HG03342 (cell line): Measurements from ENCODE around the gene PDGFRA.
"Not testable (repeated sequence)": the region's sequence is repeated elsewhere in the genome, so short reads cannot be mapped to it uniquely, and the experiment has no call there.

ENCODE experiments used
- ATAC-seq: cut with Tn5 transposase; IDR thresholded peaks from one replicate; pipeline ENCODE4 v1.9.1; 2021; ENCODE audit warnings: mild to moderate bottlenecking, moderate library complexity; ENCODE audit not compliant: unreplicated experiment

Gene PDGFRA

GRCh38 chr4:54317690-54318089, 88.6 kb downstream of the PDGFRA start:
- no peak for ATAC-seq

- ATAC-seq: peak; percentile 35
Measured at GRCh38 chr4:54318904-54319303, 89.8 kb downstream of the PDGFRA start.

- no peak for ATAC-seq
Measured at GRCh38 chr4:54320826-54321685, 92.0 kb downstream of the PDGFRA start.

- peak; percentile 87 for ATAC-seq
Measured at GRCh38 chr4:54322818-54323417, 93.8 kb downstream of the PDGFRA start.

- no peak for ATAC-seq
Measured at GRCh38 chr4:54330896-54331295, 101.8 kb downstream of the PDGFRA start.

- ATAC-seq: no peak
Measured at GRCh38 chr4:54332542-54332941, 103.4 kb downstream of the PDGFRA start.

GRCh38 chr4:54333657-54334056, 104.6 kb downstream of the PDGFRA start:
- no peak for ATAC-seq

GRCh38 chr4:54334769-54335168, 105.7 kb downstream of the PDGFRA start:
- not testable (repeated sequence) for ATAC-seq

- ATAC-seq: no peak
Measured at GRCh38 chr4:54337009-54337408, 107.9 kb downstream of the PDGFRA start.

- not testable (repeated sequence) for ATAC-seq
Measured at GRCh38 chr4:54342067-54342466, 113.0 kb downstream of the PDGFRA start.
